SK-N-SH (cell line): ENCODE measurements around the gene WDR91. TPM values are rescaled to one million over a fixed set of nuclear protein-coding genes. Genes with fewer than 3 reads are reported as not detected.

ENCODE experiments used
- CTCF ChIA-PET: fragments of 300-600, 350-600 bp; formaldehyde crosslinking; extraction: SDS; loops from one replicate; lab custom pipeline; 2021; lab: Yijun Ruan, JAX
- POLR2A ChIA-PET: fragments of 350-600 bp; sonication (Branson Sonifier 250); formaldehyde crosslinking; extraction: SDS; loops from one replicate; lab custom pipeline; 2020; ENCODE audit warnings: antibody characterized with exemption, inconsistent platforms; lab: Yijun Ruan, JAX
- DNase-seq: peaks from one replicate; pipeline ENCODE4 v3.0.0; 2012
- H2AFZ ChIP-seq: fragments of 200-600 bp; sonication (generic); 2 replicates; pipeline ENCODE4 v1.8.1; 2016; ENCODE audit warnings: antibody characterized with exemption, mild to moderate bottlenecking, low read depth
- H3F3A ChIP-seq: fragments of 200-600 bp; sonication (generic); replicated peaks from 2 replicates; pipeline ENCODE3; 2016; ENCODE audit warnings: antibody characterized with exemption, mild to moderate bottlenecking; ENCODE audit not compliant: insufficient read depth
- H3K27ac ChIP-seq, 2 experiments: fragments of 200-500 bp in 1 of 2; fragments of 200-600 bp in 1 of 2; sonication (Bioruptor generic) in 1 of 2; sonication (generic), shearing (Covaris generic) in 1 of 2; 2 replicates each; pipeline versions ENCODE4 v1.5.1 to v1.6.1; 2014 to 2016; ENCODE audit warnings: low read depth in 2 of 2, inconsistent platforms in 1 of 2, low read length in 1 of 2, mild to moderate bottlenecking in 1 of 2, mixed read lengths in 1 of 2
- H3K27me3 ChIP-seq: fragments of 200-600 bp; sonication (generic), shearing (Covaris generic); 2 replicates; pipeline ENCODE4 v1.6.1; 2016; ENCODE audit warnings: mixed run types; ENCODE audit not compliant: insufficient read depth
- H3K36me3 ChIP-seq, 2 experiments: fragments of 200-500 bp in 1 of 2; fragments of 200-600 bp in 1 of 2; sonication (Bioruptor generic) in 1 of 2; sonication (generic) in 1 of 2; replicated peaks in 1 of 2; 2 replicates each; pipeline versions ENCODE3 to v1.5.1; 2014 to 2016; ENCODE audit warnings: low read length in 1 of 2, mild to moderate bottlenecking in 1 of 2; ENCODE audit not compliant: insufficient read depth in 2 of 2, control insufficient read depth in 1 of 2
- H3K4me1 ChIP-seq, 2 experiments: fragments of 200-500 bp in 1 of 2; fragments of 200-600 bp in 1 of 2; sonication (Bioruptor generic) in 1 of 2; sonication (generic), shearing (Covaris generic) in 1 of 2; 2 replicates each; pipeline versions ENCODE4 v1.5.1 to v1.6.1; 2014 to 2016; ENCODE audit warnings: low read depth in 1 of 2, low read length in 1 of 2, mixed run types in 1 of 2; ENCODE audit not compliant: insufficient read depth in 2 of 2, control insufficient read depth in 1 of 2
- H3K4me2 ChIP-seq: fragments of 200-600 bp; sonication (generic), shearing (Covaris generic); 2 replicates; pipeline ENCODE4 v1.6.1; 2017; ENCODE audit warnings: mixed run types
- H3K4me3 ChIP-seq, 2 experiments: fragments of 200-500 bp in 1 of 2; fragments of 200-600 bp in 1 of 2; sonication (Bioruptor generic) in 1 of 2; sonication (generic), shearing (Covaris generic) in 1 of 2; 2 replicates each; pipeline versions ENCODE4 v1.5.1 to v1.8.1; 2014 to 2016; ENCODE audit warnings: low read depth in 2 of 2, inconsistent platforms in 1 of 2, low read length in 1 of 2, mild to moderate bottlenecking in 1 of 2, mixed read lengths in 1 of 2, moderate library complexity in 1 of 2
- H3K79me2 ChIP-seq: fragments of 200-600 bp; sonication (generic); 2 replicates; pipeline ENCODE4 v1.8.1; 2017; ENCODE audit warnings: mild to moderate bottlenecking; ENCODE audit not compliant: insufficient read depth
- H3K9ac ChIP-seq: fragments of 200-600 bp; sonication (generic); 2 replicates; pipeline ENCODE4 v1.6.1; 2017; ENCODE audit warnings: mixed run types
- H3K9me2 ChIP-seq: fragments of 200-600 bp; sonication (generic); 2 replicates; pipeline ENCODE4 v1.6.1; 2017; ENCODE audit warnings: mixed run types
- H3K9me3 ChIP-seq: fragments of 200-600 bp; sonication (generic); 2 replicates; pipeline ENCODE4 v1.6.1; 2017; ENCODE audit warnings: mixed run types, mild to moderate bottlenecking, moderate library complexity
- H4K20me1 ChIP-seq: fragments of 200-600 bp; sonication (generic); 2 replicates; pipeline ENCODE4 v1.6.1; 2017; ENCODE audit warnings: mild to moderate bottlenecking, mixed run types; ENCODE audit not compliant: insufficient read depth
- CHD2 ChIP-seq: fragments of 150-350 bp; IDR thresholded peaks from 2 replicates; pipeline ENCODE4 v1.6.1; 2018; ENCODE audit warnings: low read length; ENCODE audit not compliant: partially characterized antibody
- CTCF ChIP-seq: fragments of 200-600 bp; sonication (generic); IDR thresholded peaks from 2 replicates; pipeline ENCODE4 v1.6.1; 2017; ENCODE audit warnings: antibody characterized with exemption, mild to moderate bottlenecking, moderate library complexity
- EP300 ChIP-seq, 2 experiments: IDR thresholded peaks; 2 replicates each; pipeline versions ENCODE4 v1.4.0 to v1.6.1; 2012; ENCODE audit warnings: borderline replicate concordance in 1 of 2, low read depth in 1 of 2, low read length in 1 of 2
- FOXJ3 ChIP-seq: sonication (generic); formaldehyde crosslinking; IDR thresholded peaks from 2 replicates; pipeline ENCODE4 v1.5.1; 2020; ENCODE audit warnings: mild to moderate bottlenecking, missing genetic modification reagents
- FOXM1 ChIP-seq: IDR thresholded peaks from 2 replicates; pipeline ENCODE4 v1.4.0; 2012; ENCODE audit warnings: low read depth, mild to moderate bottlenecking
- GABPA ChIP-seq: IDR thresholded peaks from 2 replicates; pipeline ENCODE4 v1.4.0; 2012; ENCODE audit warnings: low read depth, mild to moderate bottlenecking
- JUND ChIP-seq: IDR thresholded peaks from 2 replicates; pipeline ENCODE4 v1.4.0; 2012
- MEF2A ChIP-seq: IDR thresholded peaks from 2 replicates; pipeline ENCODE4 v1.4.0; 2012; ENCODE audit warnings: low read depth, borderline replicate concordance
- NFIC ChIP-seq: IDR thresholded peaks from 2 replicates; pipeline ENCODE4 v1.4.0; 2012; ENCODE audit warnings: borderline replicate concordance
- RAD21 ChIP-seq: IDR thresholded peaks from 2 replicates; pipeline ENCODE4 v1.6.1; 2012; ENCODE audit warnings: mild to moderate bottlenecking, low read length
- RCOR1 ChIP-seq: fragments of 150-350 bp; IDR thresholded peaks from 2 replicates; pipeline ENCODE4 v1.6.1; 2017; ENCODE audit warnings: antibody characterized with exemption, low read length
- RXRA ChIP-seq: IDR thresholded peaks from 2 replicates; pipeline ENCODE4 v1.4.0; 2012; ENCODE audit warnings: low read depth, mild to moderate bottlenecking, borderline replicate concordance
- SMC3 ChIP-seq: IDR thresholded peaks from 2 replicates; pipeline ENCODE4 v1.6.1; 2012; ENCODE audit warnings: low read depth, low read length, improper control_type of control experiment
- TEAD4 ChIP-seq: IDR thresholded peaks from 2 replicates; pipeline ENCODE4 v1.4.0; 2012; ENCODE audit warnings: mild to moderate bottlenecking, borderline replicate concordance; ENCODE audit not compliant: insufficient read depth
- WGBS: methylation state at CpG from one replicate; pipeline ENCODE4 v1.1.6; 2017; ENCODE audit warnings: low lambda C conversion rate; 5-methylcytosine and 5-hydroxymethylcytosine counted together
- polyA plus RNA-seq, 3 experiments: library from polyadenylated mRNA; depleted of rRNA; stranded (reverse); fragments of >200 nt; gene quantifications; 2 replicates each; pipeline ENCODE4 v1.2.3, GENCODE V29; 2012
- TF ChIP-seq, protein P1 (sequence below): IDR thresholded peaks from 2 replicates; pipeline ENCODE4 v1.6.1; 2012; ENCODE audit warnings: mild to moderate bottlenecking, low read depth, low read length, moderate library complexity
- TF ChIP-seq, protein P2 (sequence below): IDR thresholded peaks from 2 replicates; pipeline ENCODE4; 2012
- TF ChIP-seq, protein P3 (sequence below): fragments of 150-350 bp; IDR thresholded peaks from 2 replicates; pipeline ENCODE4 v1.6.1; 2016; ENCODE audit warnings: mild to moderate bottlenecking, low read depth, low read length
- TF ChIP-seq, protein P4 (sequence below): fragments of 150-350 bp; IDR thresholded peaks from 2 replicates; pipeline ENCODE4 v1.6.1; 2017; ENCODE audit warnings: antibody characterized with exemption, low read length, low read depth, borderline replicate concordance

WDR91 gene
- polyA plus RNA-seq, 1 of the 3 experiments (the other 2 are of a cell fraction): 8.4 TPM

DNA sequence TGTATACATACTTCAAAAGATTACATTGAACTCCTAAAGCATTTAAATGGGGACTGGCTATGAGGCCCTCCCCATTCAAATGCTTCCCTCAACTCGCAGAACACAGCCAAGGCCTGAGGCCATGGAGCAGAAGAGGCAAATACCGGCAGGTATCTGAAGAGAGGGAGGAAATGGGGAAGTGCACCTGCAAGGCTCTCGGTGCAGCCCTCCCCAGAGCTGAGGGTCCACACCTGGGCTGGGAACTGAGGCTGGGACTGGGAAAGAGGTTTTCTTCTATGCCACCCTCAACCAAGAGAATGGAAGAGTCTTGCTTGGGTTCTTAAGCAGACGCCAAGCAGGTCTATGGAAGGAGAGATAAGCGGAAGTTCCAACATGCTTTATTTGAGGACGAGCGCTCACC lies 27.8 kb downstream of the WDR91 start:
- H3K9me2 ChIP-seq: no peaks in the 10 kb centered on the region
- H3K27ac ChIP-seq: no peak overlapping the region
- H3K9me3 ChIP-seq: peaks cover 28% of the 10 kb centered on the region
- no peak overlapping the region for H2AFZ ChIP-seq
- H3K4me3 ChIP-seq: no peak overlapping the region
- ChIA-PET POLR2A (no interaction called here), CTCF (interaction anchor here (6.1 kb wide), 1 partner anchor 13 kb away, joined by 36 read pairs; the partner anchor contains the start of gene CYREN)
- no peak overlapping the region for H3K4me2 ChIP-seq
- no peaks in the 10 kb centered on the region for H3F3A ChIP-seq
- H3K9ac ChIP-seq: no peak overlapping the region
- DNase-seq: no peak
- H3K27me3 ChIP-seq: no peaks in the 10 kb centered on the region
- H3K36me3 ChIP-seq: peaks cover 14 to 36% of the 10 kb centered on the region in 2 experiments
- TF ChIP-seq TEAD4: no peak
- WGBS: 92% methylated on average over 7 of the region's 7 CpGs
- no peaks in the 10 kb centered on the region for H3K79me2 ChIP-seq
- H4K20me1 ChIP-seq: no peaks in the 10 kb centered on the region
- H3K4me1 ChIP-seq: no peaks in the 10 kb centered on the region

DNA sequence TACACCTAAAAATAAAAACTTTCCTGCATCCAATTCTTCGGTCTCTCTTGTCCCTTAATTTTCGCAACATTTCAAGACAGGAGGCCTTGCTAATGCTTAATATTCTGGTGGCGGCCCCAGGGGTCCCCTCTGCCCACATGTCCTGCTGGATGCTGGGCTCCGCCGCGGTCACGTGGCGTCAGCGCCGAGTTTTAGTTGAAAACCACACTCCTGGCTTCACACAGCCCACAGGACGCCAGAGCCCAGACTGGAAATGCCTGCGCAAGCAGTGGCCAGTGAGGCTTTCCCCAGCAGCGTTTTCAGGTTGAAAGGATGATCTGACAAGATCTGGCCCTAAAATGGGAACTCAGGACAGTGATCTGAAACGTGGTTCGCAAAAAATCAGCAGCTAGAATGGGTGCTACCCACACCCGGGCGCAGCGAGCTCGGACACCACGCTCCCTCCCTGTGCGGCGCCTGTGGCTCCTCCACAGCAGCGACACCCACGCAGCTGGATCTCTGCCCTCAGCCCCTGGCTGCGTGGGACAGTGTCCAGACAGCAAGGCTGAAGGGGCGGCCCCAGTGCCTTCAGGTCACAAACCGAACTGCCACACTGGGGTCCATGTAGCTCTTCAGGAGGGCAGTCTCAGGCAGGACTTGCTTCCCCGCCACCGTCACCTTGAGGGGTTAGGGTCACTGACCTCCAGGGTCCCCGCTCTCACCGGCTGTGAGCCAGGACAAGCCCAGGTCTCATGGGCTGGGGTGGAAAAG lies 29.2 kb downstream of the WDR91 start:
- POLR2A ChIA-PET: no interaction called here
- TF ChIP-seq FOXJ3: no peak
- no peak for TF ChIP-seq RAD21
- no peak for TF ChIP-seq JUND
- no peak for TF ChIP-seq RCOR1
- TF ChIP-seq NFIC: no peak
- no peak for TF ChIP-seq RXRA
- no peak for TF ChIP-seq FOXM1
- TF ChIP-seq, protein P1, sequence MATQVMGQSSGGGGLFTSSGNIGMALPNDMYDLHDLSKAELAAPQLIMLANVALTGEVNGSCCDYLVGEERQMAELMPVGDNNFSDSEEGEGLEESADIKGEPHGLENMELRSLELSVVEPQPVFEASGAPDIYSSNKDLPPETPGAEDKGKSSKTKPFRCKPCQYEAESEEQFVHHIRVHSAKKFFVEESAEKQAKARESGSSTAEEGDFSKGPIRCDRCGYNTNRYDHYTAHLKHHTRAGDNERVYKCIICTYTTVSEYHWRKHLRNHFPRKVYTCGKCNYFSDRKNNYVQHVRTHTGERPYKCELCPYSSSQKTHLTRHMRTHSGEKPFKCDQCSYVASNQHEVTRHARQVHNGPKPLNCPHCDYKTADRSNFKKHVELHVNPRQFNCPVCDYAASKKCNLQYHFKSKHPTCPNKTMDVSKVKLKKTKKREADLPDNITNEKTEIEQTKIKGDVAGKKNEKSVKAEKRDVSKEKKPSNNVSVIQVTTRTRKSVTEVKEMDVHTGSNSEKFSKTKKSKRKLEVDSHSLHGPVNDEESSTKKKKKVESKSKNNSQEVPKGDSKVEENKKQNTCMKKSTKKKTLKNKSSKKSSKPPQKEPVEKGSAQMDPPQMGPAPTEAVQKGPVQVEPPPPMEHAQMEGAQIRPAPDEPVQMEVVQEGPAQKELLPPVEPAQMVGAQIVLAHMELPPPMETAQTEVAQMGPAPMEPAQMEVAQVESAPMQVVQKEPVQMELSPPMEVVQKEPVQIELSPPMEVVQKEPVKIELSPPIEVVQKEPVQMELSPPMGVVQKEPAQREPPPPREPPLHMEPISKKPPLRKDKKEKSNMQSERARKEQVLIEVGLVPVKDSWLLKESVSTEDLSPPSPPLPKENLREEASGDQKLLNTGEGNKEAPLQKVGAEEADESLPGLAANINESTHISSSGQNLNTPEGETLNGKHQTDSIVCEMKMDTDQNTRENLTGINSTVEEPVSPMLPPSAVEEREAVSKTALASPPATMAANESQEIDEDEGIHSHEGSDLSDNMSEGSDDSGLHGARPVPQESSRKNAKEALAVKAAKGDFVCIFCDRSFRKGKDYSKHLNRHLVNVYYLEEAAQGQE: no peak
- TF ChIP-seq, protein P2, sequence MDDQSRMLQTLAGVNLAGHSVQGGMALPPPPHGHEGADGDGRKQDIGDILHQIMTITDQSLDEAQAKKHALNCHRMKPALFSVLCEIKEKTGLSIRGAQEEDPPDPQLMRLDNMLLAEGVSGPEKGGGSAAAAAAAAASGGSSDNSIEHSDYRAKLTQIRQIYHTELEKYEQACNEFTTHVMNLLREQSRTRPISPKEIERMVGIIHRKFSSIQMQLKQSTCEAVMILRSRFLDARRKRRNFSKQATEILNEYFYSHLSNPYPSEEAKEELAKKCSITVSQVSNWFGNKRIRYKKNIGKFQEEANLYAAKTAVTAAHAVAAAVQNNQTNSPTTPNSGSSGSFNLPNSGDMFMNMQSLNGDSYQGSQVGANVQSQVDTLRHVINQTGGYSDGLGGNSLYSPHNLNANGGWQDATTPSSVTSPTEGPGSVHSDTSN: no peak
- no peak for TF ChIP-seq CHD2
- no peak for TF ChIP-seq EP300 (IDR thresholded peaks at IDR 0.05; ENCODE audit: borderline replicate concordance in 1 of 2, low read depth in 1 of 2, low read length in 1 of 2)
- TF ChIP-seq, protein P3, sequence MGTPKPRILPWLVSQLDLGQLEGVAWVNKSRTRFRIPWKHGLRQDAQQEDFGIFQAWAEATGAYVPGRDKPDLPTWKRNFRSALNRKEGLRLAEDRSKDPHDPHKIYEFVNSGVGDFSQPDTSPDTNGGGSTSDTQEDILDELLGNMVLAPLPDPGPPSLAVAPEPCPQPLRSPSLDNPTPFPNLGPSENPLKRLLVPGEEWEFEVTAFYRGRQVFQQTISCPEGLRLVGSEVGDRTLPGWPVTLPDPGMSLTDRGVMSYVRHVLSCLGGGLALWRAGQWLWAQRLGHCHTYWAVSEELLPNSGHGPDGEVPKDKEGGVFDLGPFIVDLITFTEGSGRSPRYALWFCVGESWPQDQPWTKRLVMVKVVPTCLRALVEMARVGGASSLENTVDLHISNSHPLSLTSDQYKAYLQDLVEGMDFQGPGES: no peak
- no peak for TF ChIP-seq SMC3
- TF ChIP-seq, protein P4, sequence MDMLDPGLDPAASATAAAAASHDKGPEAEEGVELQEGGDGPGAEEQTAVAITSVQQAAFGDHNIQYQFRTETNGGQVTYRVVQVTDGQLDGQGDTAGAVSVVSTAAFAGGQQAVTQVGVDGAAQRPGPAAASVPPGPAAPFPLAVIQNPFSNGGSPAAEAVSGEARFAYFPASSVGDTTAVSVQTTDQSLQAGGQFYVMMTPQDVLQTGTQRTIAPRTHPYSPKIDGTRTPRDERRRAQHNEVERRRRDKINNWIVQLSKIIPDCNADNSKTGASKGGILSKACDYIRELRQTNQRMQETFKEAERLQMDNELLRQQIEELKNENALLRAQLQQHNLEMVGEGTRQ: no peak
- no peak for TF ChIP-seq MEF2A
- TF ChIP-seq GABPA: no peak
- no peak for TF ChIP-seq CTCF

More for the DNA sequence above, 29.2 kb downstream of the WDR91 start:
- Histone ChIP-seq H3K4me2 (no peak overlapping the region), H3K9me3 (peaks cover 28% of the 10 kb centered on the region), H3K79me2 (no peaks in the 10 kb centered on the region), H3K9ac (no peak overlapping the region), H3K9me2 (no peaks in the 10 kb centered on the region), H3K36me3 (peaks cover 11 to 24% of the 10 kb centered on the region in 2 experiments), H2AFZ (no peak overlapping the region), H3K4me3 (no peak overlapping the region; a peak in 1 of 4 replicates), H4K20me1 (no peaks in the 10 kb centered on the region), H3K27me3 (no peaks in the 10 kb centered on the region), H3K27ac (no peak overlapping the region), H3F3A (no peaks in the 10 kb centered on the region), H3K4me1 (no peaks in the 10 kb centered on the region)
- no peak for DNase-seq
- WGBS: 88% methylated on average over 30 of the region's 31 CpGs
- CTCF ChIA-PET: interaction anchor here (6.1 kb wide), 1 partner anchor 12 kb away, joined by 36 read pairs; the partner anchor contains the start of gene CYREN
